Measurements from ENCODE around the gene TTC7B.

TTC7B gene

DNA sequence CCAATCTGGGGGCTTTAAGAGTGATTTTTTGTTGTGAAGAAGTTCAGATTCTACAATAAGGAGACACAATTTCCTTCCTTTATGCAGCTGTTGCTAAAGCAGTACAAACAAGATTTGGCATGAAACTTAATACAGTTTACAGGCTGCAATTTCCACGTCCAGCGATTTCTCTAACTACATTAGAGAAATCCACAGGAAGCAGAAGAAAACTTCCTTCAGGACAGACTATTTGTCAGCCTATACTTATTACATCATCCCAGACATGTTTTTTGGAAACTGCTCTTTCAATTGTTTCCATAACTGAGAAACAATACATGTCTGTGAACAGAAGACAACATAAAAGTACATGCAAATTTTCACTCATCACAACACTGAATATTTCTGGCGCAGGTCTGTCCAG is 204.3 kb downstream of the TTC7B start:
- no peak for DNase-seq

DNA sequence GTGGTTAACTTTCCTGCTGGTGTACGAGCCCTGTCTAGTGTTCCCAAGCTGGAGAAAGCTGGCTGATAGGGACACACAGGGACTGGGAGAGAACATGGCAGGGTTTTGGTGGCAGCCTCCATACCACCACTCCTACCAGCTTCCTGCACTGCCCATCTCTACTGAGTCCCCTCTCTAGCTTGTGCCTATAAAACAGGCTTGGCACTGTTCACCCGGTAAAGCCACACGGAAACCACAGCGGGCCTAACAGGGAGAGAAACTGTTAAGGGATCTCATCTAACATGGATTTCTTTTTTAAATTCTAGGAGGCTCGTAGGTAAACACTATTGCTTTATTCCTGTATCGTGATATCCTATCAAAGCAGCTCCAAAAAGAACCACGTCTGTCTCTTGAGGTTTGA is 204.7 kb downstream of the TTC7B start:
- DNase-seq, result no peak

DNA sequence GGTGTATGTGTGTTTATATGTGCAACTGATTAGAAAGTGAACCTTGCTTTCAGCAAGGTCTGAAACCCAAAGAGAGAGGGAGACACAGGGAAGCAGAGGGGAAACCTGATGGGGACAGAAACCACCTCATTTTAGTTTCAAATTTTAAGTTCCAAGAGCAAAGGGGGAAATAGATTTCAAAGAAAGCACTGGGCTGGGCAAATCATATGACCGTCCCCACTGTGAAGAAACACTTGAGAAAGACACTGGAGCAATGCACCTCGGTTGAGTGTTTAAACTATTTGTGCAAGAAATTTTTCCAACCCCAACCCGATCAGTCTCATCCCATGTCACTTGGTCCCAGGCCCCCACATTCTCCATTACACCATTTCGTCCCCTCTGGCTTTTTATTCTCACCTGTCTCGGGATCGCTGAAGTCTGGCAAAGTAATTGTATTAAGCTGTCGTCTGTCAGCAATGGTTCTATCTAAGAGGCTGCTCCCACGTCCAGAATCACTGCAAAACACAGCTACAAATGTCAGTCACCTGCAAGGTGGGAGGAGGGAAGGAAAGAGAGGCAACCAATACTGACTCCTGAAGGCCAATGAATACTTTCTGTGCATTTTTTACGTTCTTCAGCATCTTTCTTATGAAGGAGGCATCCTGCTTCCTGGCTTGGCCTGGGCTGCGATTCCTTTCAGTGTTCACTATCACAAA is 205.7 kb downstream of the TTC7B start:
- DNase-seq, result no peak

DNA sequence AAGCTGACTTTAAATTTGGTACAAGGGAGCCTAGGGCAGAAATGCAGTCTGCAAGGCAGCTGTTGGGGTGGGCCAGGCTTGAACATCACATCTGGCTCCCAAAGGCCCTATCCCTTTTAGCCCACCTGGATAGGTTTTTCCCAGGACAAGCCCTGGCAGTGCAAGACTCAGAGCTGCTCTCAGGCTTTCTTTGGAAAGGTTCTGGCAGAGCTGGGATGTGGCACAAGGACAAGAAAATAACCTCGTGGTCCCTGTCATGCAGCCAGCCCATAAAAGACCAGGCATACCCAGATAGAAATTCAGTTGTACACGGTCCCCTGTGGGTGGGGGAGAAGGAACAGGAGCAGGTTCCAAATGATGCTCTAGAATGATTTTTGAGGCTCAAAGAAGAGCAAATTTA is 206.9 kb downstream of the TTC7B start:
- DNase-seq, result no peak

DNA sequence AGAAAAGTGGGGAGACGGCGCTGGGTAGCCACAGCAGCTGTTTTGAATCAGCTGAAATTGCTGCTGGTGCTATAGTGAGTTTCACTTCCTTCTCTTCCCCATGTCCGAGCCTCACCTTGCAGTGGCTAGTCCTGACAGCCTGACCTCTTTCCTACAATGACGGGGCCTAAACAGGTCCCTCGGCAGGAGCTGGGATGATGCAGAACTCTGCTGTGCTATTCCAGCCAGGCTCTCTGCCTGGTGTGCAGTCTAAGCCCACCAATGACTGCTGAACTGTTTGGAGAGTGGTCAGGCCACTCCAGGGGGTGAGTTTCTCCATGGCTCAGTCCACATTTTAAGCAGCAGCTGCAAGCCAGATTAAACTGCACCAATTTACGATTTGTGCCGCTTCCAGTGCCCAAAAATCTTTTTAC is 207.3 kb downstream of the TTC7B start:
- DNase-seq, result no peak

DNA sequence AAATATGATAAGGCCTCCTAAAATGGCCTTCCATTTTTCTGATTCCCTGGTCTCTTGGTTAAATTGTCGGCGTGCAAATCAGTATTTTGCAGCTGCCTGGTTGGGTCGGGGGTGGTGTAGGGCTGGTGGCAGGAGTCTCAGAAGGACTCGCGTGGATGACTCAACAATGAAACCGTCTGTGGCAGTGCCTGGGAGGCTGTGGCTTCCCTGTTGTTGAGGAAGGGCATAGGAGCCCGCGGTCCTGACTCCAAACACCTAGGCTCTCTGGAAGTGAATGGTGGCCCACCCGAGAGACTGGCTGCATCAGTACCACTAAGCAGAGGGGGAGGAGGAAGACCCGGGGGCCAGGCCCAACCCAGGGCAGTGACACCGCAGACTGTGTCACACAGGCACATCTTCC is 207.9 kb downstream of the TTC7B start:
- no peak for DNase-seq

DNA sequence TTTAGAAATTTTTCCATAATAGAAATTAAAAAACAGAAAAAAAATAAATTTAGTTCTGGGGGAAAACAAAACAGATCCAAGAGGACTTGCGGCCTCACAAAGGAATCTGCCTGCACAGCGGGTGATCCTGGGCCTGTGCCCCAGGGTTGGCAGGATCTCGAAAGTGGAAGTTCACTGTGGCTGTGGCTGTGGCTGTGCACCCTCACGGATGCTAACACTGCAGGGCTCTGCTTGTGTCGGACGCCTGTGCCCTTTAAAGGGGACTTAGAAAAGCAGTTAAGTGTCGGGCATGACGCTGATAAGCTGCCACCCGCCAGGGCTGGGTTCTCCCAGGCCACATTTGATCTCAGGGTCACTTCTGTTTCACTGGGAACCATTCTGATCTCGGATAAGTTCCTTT is 209.1 kb downstream of the TTC7B start:
- DNase-seq, result no peak

DNA sequence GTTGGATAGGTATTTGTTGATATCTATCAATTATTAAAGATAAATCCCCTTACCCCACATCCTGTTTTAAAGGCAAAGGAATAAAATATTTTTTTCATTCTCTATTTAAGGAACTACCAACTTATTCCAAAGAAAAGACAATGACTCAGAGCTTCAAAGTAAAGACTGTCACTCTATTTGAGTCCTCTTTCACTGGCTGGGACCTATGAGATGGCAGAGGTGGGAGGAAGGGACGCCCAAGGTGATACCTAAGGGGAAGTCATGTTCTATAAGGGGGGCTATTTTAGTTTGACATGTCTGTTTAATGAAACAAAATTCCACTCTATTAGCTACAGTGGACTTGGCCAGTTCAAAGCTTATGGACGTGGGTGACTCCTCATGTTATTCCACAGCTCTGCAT is 209.8 kb downstream of the TTC7B start:
- DNase-seq, result no peak

DNA sequence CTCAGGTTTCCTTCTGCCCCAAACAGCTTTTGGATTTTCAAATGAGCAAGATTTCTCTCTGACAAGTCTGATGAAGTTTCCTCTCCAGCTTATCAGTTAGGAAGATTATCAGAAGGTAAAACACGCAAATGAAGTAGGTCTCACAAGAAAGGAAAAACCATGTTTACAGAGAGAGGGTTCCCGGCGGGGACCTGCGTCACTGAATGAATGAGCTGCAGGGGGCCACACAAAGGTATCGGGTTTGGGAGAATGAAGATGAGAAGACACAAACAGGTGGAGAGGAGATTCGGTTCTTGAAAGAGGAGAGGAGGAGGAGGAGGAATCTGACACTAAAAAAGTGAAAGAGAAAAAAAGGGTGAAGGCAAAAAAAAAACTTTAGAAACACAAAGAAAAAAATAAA is 210.8 kb downstream of the TTC7B start:
- DNase-seq, result no peak

DNA sequence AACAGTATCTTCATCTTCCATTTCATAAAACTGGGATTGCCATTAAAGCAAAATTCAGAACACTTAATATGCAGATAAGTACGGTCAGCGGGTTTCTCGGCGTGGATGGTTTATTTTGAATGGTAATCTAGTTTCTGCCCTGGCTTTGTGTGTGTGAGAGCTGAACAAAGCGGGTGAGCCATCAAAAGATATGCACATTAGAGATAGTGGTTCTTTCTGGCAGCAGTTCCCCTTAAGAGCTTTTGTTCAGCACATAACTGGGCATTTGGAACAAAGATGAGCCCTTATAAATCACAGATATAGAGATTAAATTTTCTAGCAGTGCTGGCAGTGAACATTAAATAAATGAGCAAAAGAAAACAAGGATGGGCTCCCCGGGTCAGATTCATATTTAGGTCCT is 211.9 kb downstream of the TTC7B start:
- DNase-seq, result no peak

DNA sequence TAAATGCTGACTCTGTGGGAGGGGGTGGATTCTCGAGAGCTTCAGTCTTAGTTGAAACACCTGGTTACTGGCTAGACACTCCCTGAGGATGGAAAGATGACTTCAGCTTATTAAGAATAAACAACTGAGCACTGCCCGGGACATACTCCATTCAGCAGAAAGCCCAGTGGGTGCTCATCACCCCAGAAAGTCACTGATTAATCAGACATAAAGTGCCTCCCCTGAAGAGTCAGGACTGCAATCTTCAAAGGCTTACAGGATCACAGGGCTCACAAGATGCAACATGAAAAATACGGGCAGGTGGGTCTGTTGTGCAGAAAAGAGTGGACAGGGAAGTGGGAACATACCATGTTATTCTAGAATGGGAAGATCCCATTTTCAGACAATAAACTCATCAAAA is 212.4 kb downstream of the TTC7B start:
- DNase-seq, result no peak

DNA sequence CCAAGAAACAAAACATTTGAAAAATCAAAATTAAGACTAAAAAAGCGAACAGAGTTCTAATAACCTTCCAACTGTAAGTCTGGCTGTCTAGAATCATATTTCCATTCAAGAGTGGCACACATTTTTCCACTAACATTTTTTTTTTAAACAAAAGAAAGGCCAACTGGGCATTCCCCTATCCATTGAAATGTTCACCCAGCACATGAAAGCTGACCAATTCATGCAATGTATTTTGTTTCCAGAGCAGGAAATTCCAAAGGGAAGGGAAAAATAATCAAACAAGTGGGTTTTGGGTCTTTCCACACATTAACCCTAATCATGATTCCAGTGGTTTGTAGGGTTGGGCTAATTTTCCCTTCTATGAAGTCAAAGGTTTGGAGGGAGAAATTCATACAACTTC is 212.9 kb downstream of the TTC7B start:
- no peak for DNase-seq

DNA sequence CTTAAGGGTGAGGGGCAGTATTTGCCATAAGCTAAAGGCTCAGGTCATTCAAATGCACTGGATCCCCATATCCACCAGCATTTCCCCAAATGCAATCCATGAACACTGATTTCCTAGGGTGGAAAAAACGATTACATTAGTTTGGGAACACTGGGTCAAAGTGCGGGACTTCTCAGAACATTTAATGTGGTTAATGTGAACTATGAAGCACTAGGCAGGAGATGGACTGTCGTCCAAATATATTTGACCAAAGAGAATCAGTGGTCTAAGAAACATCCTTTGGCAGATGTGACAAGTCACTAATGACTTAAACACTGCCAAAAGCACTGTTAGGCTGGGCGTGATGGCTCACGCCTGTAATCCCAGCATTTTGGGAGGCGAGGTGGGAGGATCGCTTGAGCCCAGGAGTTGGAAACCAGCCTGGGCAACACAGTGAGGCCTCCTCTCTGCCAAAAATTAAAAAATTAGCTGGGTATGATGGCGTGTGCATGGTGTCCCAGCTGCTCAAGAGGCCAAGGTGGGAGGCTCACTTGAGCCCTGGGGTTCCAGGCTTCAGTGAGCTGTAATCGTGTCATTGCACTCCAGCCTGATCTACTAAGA is 214.0 kb downstream of the TTC7B start:
- no peak for DNase-seq

DNA sequence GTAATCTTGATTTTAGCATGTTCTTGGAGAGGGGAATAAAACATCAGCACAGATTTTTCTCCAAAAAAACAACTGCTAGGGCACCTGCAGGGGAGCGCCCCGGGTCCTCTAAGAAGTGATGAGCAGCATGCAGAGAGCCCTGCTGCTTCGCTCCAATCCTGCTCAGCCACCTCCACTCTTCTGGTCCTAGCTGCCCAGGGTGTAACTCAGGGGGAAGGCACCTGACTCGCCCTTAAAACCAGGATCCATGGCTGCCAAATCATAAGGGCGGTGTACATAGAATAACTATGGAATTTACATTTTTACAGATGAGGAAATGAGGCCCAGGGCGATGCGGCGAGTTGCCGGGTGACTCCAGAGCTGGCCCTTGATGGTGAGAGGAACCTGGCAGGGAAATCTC is 214.7 kb downstream of the TTC7B start:
- no peak for DNase-seq

DNA sequence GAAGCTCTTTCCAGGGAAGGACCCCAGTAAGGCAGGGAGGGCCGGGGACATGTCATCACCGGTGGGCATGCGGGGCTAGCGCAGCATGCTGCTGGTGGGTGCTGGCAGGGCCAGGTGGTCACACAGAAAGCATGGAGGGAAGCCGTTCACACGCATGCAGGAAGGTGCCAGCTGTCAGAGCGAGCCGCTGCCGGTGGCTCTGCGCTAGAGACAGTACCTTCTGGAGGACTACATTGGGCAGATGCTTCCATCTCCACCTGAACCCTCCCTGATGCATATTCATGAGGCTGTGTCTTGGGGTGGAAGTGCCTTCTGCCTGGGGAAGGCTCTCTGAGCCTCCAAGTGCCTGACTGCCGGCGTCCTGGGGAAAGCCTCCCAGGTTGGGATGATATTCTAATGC is 215.6 kb downstream of the TTC7B start:
- DNase-seq, result peak; percentile 94

DNA sequence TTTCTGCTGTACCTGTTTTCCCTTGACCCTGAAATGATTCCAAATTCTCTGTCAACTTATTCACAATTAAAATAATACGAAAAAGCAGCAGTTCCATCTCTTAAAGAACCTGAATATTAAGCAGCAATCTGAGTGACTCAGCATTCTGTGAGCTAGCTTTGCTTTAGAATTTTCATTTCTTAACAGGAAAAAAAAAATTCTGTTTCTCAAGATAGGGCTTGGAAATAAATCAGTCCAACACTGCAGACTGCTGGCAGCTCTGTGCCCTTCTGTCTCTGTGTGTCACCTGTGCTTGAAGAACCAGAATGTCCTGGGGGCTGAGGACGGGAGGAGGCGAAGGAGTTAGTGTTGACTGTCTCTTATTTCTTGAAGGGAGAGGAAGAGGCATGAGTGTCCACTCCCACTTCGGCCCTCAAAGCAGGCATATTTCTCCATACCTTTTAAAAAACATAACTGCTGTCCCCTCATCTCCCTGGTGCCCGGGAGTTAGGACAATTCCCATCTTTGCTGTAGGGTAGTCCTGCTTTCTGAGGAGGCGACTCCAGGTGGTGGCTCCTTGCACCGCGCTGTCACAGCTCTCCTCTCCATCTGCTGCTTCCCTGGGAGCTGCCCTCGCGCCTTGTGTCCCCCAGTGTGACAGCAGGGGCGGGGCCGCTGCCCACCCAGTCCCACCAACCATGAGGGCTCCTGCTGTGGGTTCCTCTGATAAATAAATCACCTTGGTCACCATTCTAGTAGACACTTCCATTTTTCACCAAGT is 216.3 kb downstream of the TTC7B start:
- DNase-seq, result peak; percentile 72

DNA sequence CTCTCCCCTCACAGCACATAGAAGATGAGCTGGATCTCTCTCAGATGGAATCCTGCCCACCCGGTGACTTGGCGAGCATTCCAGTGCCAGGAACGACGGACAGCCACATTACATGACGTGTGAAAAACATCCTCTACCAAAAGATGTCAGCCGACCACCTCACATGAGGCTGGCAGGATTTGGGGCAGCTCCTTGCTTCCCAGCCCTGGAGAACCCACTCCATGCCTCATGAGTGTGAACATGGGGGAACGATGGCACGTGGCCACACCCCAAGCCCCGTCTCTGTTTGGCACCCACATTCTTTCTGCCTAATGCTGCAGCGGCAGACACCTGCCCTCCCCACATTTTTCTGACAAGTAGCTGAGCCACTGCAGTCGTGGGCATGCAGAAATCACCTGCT is 216.9 kb downstream of the TTC7B start:
- DNase-seq, result no peak

DNA sequence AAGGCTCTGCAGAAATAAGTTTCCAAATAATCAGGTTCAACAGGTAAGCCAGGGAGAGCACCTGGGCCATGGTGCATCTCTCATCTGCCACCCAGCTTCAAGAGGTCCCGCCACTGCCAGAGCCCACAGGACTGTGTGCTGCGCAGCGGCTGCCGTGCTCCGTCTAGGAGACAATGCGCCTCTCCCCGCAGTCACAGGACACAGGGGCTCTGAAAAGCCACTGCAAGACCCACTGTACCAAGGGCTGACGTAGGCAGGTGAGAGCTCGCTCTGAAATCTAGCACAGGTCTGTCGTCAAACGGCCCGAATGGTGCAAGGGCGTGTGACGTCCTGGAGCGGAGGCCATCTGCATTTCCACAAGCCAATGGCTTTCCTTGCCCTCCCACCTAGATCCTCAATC is 218.3 kb downstream of the TTC7B start:
- DNase-seq, result no peak

DNA sequence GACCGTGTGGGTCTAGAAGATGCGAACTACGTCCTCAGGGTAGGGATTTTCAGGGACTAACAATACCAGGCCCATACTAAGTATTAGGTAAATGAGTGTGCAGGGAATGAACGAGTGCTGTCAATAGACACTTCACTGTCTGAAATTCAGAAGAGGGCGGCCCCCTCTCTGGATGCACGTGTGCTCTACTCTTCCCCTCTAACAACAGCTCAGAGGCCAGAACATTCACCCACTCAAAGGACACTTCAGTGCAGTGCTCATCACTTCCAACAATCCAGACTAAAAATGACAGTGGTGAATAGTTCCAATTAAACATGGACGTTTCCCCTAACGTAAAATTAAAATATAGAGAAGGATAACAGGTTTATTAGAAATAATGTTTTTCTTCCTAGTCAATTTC is 219.5 kb downstream of the TTC7B start:
- no peak for DNase-seq

DNA sequence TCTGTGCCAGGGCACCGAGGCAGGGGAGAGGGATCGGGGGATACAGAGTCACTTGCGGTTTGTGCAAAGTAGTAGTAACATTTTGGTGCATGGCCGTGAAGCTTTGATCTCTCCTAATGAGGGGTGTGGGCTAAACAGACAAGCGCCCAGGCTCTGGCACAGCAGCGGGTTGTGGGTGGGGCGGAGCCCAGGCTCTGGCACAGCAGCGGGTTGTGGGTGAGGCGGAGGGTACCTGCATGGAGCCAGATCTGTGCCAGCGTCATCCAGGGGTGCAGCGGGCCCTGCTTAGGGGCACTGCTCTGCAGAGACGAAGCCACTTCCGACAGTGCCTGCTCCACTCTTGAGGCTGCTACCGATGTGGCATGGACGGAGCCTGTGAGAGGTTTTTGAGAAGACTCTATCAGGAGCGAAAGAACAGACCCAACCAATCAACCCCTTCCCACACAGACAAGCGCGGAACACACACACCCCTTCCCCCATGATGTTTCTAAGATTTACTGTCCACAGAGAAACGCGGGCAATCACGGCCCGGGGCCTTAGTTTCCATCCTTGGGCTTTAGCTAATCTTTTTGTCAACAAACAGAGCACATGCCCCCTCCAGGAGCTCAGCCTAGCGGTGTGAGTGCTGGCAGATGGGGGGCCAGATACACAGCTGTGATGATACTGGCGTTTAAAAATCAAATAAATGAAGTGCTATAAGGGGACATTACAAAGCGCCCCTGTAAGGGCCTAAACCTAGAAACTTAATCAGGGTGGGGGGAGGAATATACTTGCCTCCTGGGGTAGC is 222.8 kb downstream of the TTC7B start:
- no peak for DNase-seq

DNA sequence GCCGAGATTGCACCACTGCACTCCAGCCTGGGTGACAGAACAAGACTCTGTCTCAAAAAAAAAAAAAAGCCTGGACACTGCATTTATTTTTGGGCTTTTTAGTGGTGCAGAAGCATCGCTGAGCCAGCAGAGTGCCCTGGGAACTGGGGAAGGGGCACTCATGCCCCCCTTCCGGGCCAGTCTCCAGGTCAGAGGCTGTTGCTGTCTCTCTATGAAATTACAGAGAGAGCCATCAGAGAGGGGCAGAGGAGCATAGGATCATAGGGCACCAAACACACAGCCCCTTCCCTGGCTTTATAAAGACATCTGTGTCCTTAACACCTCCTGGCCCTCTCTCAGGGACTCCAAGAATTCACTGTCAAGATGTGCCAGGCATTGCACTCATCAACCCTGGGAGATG is 223.6 kb downstream of the TTC7B start:
- DNase-seq, result no peak

DNA sequence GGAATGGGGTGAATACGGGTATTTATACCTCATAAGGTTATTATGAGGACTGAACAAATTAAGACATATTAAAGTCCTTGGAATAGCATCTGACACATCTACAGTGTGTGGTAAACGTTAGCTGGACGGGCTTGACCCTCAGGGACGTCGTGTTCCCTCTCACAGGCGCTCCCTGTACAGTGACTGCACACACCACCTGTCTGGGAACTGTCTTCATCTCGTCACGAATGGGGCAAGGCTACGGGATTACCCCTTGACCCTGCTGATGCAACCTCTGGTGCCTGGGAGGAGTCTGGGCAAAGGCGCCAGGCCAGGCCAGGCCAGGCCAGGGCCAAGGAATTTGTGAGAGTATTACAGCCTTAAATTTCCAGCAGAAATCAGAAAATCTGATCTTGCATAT is 228.3 kb downstream of the TTC7B start:
- no peak for DNase-seq

DNA sequence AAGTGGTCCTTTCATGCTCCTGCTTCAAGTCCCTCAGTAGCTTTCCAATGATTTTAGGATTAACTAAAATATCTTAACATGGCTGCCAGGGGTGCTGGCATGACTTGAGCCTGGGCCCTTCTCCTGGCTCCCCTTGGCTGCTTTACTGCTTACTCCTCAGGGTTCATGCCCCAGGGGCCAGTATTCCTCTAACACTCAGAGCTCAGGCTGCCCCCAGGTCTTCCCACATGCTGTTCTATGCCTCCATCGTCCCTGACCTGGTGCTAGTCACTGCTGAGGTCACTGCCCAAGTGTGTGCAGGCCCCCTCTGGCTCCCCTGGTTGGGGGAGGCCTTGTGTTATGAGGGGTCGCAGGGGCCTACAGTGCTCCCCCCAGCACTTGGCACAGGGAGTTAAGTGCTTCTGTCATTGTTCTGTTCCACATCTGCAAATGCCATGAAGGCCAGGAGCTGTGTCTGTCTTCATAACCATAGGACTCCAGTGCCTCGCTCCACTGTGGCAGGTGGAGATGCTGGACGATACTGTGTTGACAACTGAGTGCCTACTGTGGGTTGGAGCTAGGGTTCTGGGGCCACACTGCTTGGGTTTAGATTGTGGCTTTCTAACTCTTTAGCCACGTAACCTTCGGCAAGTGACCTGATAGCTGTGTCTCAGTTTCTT is 228.8 kb downstream of the TTC7B start:
- DNase-seq, result no peak
